ENCODE results near the gene RNF220.

The RNF220 gene

GRCh38 chr1:44654621-44655187 lies 249.6 kb downstream of the RNF220 start:
- Histone ChIP-seq H3K36me3 (replicated peaks) (peaks cover 12% of the 10 kb centered on the region), H3K4me3 (ENCODE audit: low read depth, low read length) (no peak overlapping the region), H3K27me3 (replicated peaks) (no peaks in the 10 kb centered on the region), H3K27ac (no peak overlapping the region)
- in situ Hi-C loops (cut with HindIII; ENCODE audit: low pct_ligation_motif_present, low sequenced_read_pairs): no loop called here
- TF ChIP-seq CTCF (IDR thresholded peaks at IDR 0.05; ENCODE audit: low read depth, low read length, missing control alignments): no peak
- DNase-seq: no peak

GRCh38 chr1:44655609-44656008 lies 250.6 kb downstream of the RNF220 start:
- DNase-seq: no peak
- H3K27ac ChIP-seq: no peak overlapping the region
- no peak overlapping the region for H3K4me3 ChIP-seq (ENCODE audit: low read depth, low read length)
- H3K36me3 ChIP-seq (replicated peaks): peaks cover 3% of the 10 kb centered on the region
- H3K27me3 ChIP-seq (replicated peaks): no peaks in the 10 kb centered on the region
- in situ Hi-C loops (cut with HindIII; ENCODE audit: low pct_ligation_motif_present, low sequenced_read_pairs): no loop called here
- TF ChIP-seq CTCF (IDR thresholded peaks at IDR 0.05; ENCODE audit: low read depth, low read length, missing control alignments): peak; percentile 97

- DNase-seq: no peak
- no peak for TF ChIP-seq CTCF (IDR thresholded peaks at IDR 0.05; ENCODE audit: low read depth, low read length, missing control alignments)
- in situ Hi-C loops (cut with HindIII; ENCODE audit: low pct_ligation_motif_present, low sequenced_read_pairs): no loop called here
- no peak overlapping the region for H3K27ac ChIP-seq
- H3K36me3 ChIP-seq (replicated peaks): no peaks in the 10 kb centered on the region
- no peaks in the 10 kb centered on the region for H3K27me3 ChIP-seq (replicated peaks)
- H3K4me3 ChIP-seq (ENCODE audit: low read depth, low read length): no peak overlapping the region
Observed at GRCh38 chr1:44659566-44659965, 254.5 kb downstream of the RNF220 start.

GRCh38 chr1:44660176-44660575 lies 255.1 kb downstream of the RNF220 start:
- in situ Hi-C loops (cut with HindIII; ENCODE audit: low pct_ligation_motif_present, low sequenced_read_pairs): no loop called here
- no peak for TF ChIP-seq CTCF (IDR thresholded peaks at IDR 0.05; ENCODE audit: low read depth, low read length, missing control alignments)
- no peak overlapping the region for H3K27ac ChIP-seq
- H3K36me3 ChIP-seq (replicated peaks): no peaks in the 10 kb centered on the region
- DNase-seq: no peak
- H3K27me3 ChIP-seq (replicated peaks): no peaks in the 10 kb centered on the region
- H3K4me3 ChIP-seq (ENCODE audit: low read depth, low read length): no peak overlapping the region

GRCh38 chr1:44661781-44662682 lies 257.0 kb downstream of the RNF220 start:
- H3K4me3 ChIP-seq (ENCODE audit: low read depth, low read length): no peak overlapping the region
- in situ Hi-C loops (cut with HindIII; ENCODE audit: low pct_ligation_motif_present, low sequenced_read_pairs): no loop called here
- TF ChIP-seq CTCF (IDR thresholded peaks at IDR 0.05; ENCODE audit: low read depth, low read length, missing control alignments): no peak
- H3K36me3 ChIP-seq (replicated peaks): no peaks in the 10 kb centered on the region
- no peak overlapping the region for H3K27ac ChIP-seq
- no peaks in the 10 kb centered on the region for H3K27me3 ChIP-seq (replicated peaks)
- DNase-seq: no peak
